ENCODE measurements around the gene PCDHA9.
"Not testable (repeated sequence)": the region's sequence is repeated elsewhere in the genome, so short reads cannot be mapped to it uniquely, and the experiment has no call there.

- not testable (repeated sequence) for TF ChIP-seq POLR2A (IDR thresholded peaks at IDR 0.05; ENCODE audit: low read length); GATA1 (IDR thresholded peaks at IDR 0.05; ENCODE audit: low read depth, low read length)
Measured at GRCh38 chr5:140848139-140849102, at the start of gene PCDHA9.
